Activated CD4-positive, alpha-beta memory T cell treated with anti-CD3 and anti-CD28 coated beads, Interleukin-2, amount 10 ng/mL, durations not matched to agents 7 days and 5 days (primary cell): Measurements from ENCODE around the gene DYNLT2. TPM values are rescaled to one million over a fixed set of nuclear protein-coding genes. Genes with fewer than 3 reads are reported as not detected.
A peak's percentile ranks its signal among the peaks of the same experiment; 100 is the strongest.
"Not testable (repeated sequence)": the region's sequence is repeated elsewhere in the genome, so short reads cannot be mapped to it uniquely, and the experiment has no call there.

Experiments
- CTCF ChIA-PET: fragments of 350-600 bp; sonication (Branson Sonifier 250); formaldehyde crosslinking; loops from one replicate; lab custom pipeline; 2021; ENCODE audit warnings: antibody characterized with exemption, inconsistent platforms; lab: Charles Lee
- POLR2A ChIA-PET: fragments of 350-600 bp; sonication (Branson Sonifier 250); formaldehyde crosslinking; loops from one replicate; lab custom pipeline; 2021; ENCODE audit warnings: antibody characterized with exemption; lab: Charles Lee
- DNase-seq: peaks from one replicate; pipeline ENCODE4 v3.0.0-alpha.2; 2020
- H3K27ac Mint-ChIP-seq: one replicate; pipeline ENCODE4 v1.8.0; 2021; ENCODE audit warnings: mild to moderate bottlenecking, mixed read lengths
- H3K27me3 Mint-ChIP-seq: one replicate; pipeline ENCODE4 v1.8.0; 2021; ENCODE audit warnings: mixed read lengths
- H3K36me3 Mint-ChIP-seq: one replicate; pipeline ENCODE4 v1.8.0; 2021; ENCODE audit warnings: low read depth, mixed read lengths
- H3K4me1 Mint-ChIP-seq: one replicate; pipeline ENCODE4 v1.8.0; 2021; ENCODE audit warnings: mixed read lengths
- H3K4me3 Mint-ChIP-seq: one replicate; pipeline ENCODE4 v1.8.0; 2021; ENCODE audit warnings: mild to moderate bottlenecking, mixed read lengths
- H3K9me3 Mint-ChIP-seq: one replicate; pipeline ENCODE4 v1.8.0; 2021; ENCODE audit warnings: mixed read lengths
- total RNA-seq, 2 experiments: library from RNA; stranded (reverse); gene quantifications; one replicate each; pipeline ENCODE4 v1.2.3, GENCODE V29; 2021

The DYNLT2 gene
- total RNA-seq, 2 experiments from 2014 or later: 1.7 to 2.2 TPM

DNA sequence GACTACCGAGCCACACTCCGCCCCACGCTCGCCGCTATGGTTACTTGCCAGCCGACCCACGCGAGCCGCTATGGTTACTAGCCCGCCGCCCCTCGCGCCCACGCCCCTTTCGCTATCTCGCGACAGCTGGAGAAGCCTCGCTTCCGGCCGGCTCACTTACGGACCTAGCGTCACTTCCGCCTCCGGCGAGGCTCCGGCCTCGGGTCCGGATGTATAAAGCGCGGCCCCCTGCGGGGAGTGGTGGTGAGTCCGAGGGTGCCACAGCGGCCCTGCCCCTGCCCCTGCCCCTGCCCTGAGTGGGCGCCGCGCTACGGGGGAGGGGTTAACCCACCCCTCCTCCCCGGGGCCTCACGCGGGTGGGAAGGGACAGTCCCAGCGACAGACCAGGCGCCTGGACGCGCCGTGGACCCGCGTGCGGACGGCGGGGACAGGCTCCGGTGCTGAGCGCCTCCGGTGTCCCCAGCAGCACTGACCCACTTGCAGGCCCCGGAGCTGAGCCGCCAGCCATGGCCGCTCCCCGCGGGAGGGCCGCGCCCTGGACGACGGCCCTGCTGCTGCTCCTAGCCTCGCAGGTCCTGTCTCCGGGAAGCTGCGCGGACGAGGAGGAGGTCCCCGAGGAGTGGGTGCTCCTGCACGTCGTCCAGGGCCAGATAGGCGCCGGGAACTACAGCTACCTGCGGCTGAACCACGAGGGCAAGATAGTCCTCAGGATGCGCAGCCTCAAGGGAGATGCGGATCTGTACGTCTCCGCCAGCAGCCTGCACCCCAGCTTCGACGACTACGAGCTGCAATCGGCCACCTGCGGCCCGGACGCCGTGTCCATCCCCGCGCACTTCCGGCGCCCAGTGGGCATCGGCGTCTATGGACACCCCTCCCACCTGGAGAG lies 49.2 kb downstream of the DYNLT2 start, which contains the start of the genes C6orf120 and WDR27:
C6orf120 (plus strand) TSS at position 173 of the 886 bp plus-strand sequence; CDS start at position 507, 334 bp downstream.
WDR27 (minus strand) TSS at position 76 of the 886 bp plus-strand sequence. CDS start 13,024 bp downstream, outside the sequence.
- H3K4me1 Mint-ChIP-seq: peaks cover 56% of the 10 kb centered on the region
- CTCF ChIA-PET: interaction anchor here (0.6 to 2.7 kb wide), 8 partner anchors 15 to 882 kb away, joined by 3 to 14 read pairs (median 4); partner anchors contain the start of gene PDCD2
- H3K4me3 Mint-ChIP-seq: peak within 1 kb of the TSS; percentile 89

DNA sequence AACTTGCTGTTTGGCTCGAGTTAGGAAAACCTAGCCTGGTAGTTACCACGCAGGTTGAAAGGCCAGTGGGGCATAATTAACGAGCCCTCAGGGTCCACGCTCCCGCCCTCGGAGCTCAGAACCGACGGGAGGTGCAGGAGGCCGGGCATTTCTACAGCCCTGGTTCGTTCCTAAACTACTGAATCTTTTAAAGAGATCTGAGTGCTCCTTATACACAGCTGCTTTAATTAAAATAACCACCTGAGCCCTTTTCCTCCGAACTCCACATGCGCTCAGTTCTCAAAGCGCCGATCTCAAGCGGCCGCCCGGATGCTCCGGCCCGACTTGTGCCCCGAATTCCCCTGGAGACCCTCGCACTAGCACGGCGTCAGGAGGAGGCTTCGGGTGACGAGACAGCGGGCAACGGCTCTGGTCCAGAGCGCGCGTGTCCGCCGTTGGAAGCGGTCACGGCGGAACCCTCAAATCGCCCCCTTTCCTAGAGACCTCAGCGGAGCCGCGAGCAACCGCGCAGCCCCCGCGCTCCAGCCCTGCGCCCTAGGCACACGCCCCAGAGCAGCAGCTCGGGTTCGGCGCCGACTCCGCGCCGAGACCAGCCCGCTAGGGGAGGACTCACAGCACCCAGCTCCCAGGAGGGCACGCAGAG lies 49.9 kb downstream of the DYNLT2 start:
- Mint-ChIP-seq H3K36me3 (peaks cover 32% of the 10 kb centered on the region), H3K27ac (peak overlapping the region; percentile 71), H3K4me1 (peaks cover 54% of the 10 kb centered on the region), H3K4me3 (peak overlapping the region; percentile 89), H3K27me3 (no peaks in the 10 kb centered on the region), H3K9me3 (no peaks in the 10 kb centered on the region)
- ChIA-PET POLR2A (interaction anchor here (0.8 to 8.7 kb wide), 23 partner anchors 9 to 883 kb away, joined by 3 to 135 read pairs (median 6); partner anchors contain the start of genes DYNLT2, ERMARD, FAM120B and PDCD2), CTCF (interaction anchor here (1.0 to 2.7 kb wide), 7 partner anchors 16 to 883 kb away, joined by 3 to 14 read pairs (median 3); partner anchors contain the start of gene PDCD2)
- no peak for DNase-seq

More for the DNA sequence above, 49.2 kb downstream of the DYNLT2 start, which contains the start of the genes C6orf120 and WDR27:
- POLR2A ChIA-PET: interaction anchor here (0.8 to 8.7 kb wide), 29 partner anchors 9 to 882 kb away, joined by 3 to 135 read pairs (median 5); partner anchors contain the start of genes DYNLT2, ERMARD, FAM120B and PDCD2
- H3K36me3 Mint-ChIP-seq: peaks cover 33% of the 10 kb centered on the region
- DNase-seq: peak; percentile 97
- no peaks in the 10 kb centered on the region for H3K27me3 Mint-ChIP-seq
- H3K27ac Mint-ChIP-seq: peak within 1 kb of the TSS; percentile 86
- H3K9me3 Mint-ChIP-seq: no peaks in the 10 kb centered on the region

DNA sequence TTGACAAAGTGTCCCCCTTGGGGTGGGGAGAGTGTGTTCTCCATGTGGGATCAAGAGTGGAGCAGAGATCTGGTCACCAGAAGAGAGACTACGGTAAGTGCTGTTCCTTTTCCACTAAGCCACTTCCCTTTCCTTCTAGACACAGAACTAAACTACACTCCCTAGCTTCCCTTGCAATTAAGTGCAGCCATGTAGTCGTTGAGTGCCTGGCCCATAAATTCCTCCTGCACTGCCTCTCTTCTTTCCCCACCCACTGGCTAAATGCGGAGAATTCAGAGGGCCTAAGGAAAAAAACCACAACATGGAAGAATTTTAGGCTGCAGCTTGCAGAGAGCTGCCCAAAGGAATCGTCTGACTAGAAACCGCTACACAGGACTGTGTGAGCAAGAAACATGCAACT lies 51.1 kb downstream of the DYNLT2 start:
- no peak overlapping the region for H3K27ac Mint-ChIP-seq

DNA sequence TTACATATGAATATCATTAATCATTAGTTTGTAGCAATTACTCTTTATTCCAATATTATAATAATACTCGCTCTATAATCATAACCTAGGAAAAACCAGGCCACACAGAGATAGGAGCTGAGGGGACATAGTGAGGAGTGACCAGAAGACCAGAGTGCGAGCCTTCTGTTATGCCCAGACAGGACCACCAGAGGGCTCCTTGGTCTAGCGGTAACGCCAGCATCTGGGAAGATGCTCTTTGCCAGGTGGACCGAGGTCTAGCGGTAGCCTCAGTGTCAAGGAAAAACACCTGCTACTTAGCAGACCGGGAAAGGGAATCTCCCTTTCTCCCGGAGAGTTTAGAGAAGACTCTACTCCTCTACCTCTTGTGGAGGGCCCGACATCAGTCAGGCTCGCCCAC lies 54.3 kb downstream of the DYNLT2 start:
- H3K27me3 Mint-ChIP-seq, H3K4me3 Mint-ChIP-seq, H3K9me3 Mint-ChIP-seq, H3K27ac Mint-ChIP-seq, POLR2A ChIA-PET, DNase-seq, CTCF ChIA-PET: not testable (repeated sequence)
- Mint-ChIP-seq H3K36me3 (peaks cover 15% of the 10 kb centered on the region), H3K4me1 (peaks cover 24% of the 10 kb centered on the region)

More for the DNA sequence above, 51.1 kb downstream of the DYNLT2 start:
- ChIA-PET CTCF (interaction anchor here (1.4 to 2.6 kb wide), 2 partner anchors 9 to 89 kb away, joined by 3 to 13 read pairs; no protein-coding TSS in a partner anchor), POLR2A (interaction anchor here (0.9 to 8.7 kb wide), 5 partner anchors 10 to 292 kb away, joined by 3 to 135 read pairs (median 9); partner anchors contain the start of gene PHF10)
- peaks cover 5% of the 10 kb centered on the region for H3K9me3 Mint-ChIP-seq
- no peaks in the 10 kb centered on the region for H3K27me3 Mint-ChIP-seq
- no peak for DNase-seq
- peak overlapping the region; percentile 14 for H3K4me3 Mint-ChIP-seq
- peaks cover 28% of the 10 kb centered on the region for H3K36me3 Mint-ChIP-seq
- H3K4me1 Mint-ChIP-seq: peaks cover 46% of the 10 kb centered on the region

DNA sequence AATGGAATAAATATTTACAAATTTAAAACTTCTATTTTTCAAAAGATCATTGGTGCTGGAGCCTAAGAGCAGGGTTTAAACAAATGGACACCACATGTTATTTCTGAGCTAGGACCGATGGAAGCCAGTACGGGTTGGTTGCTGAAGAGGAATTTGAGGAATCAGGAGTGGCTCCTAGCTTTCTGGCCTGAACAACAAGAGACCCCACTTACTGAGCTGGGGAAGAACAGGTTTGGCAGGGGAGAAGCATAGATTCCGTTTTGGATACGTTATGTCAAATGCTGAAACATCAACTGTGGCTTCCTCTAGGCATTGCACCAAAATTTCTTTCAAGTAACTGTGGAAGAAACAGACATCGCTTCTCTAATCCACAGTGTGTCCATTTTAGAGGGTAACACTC lies 56.2 kb downstream of the DYNLT2 start:
- H3K27ac Mint-ChIP-seq: no peak overlapping the region
- H3K9me3 Mint-ChIP-seq: peaks cover 10% of the 10 kb centered on the region
- H3K36me3 Mint-ChIP-seq: peaks cover 20% of the 10 kb centered on the region
- DNase-seq: no peak
- no peak overlapping the region for H3K4me3 Mint-ChIP-seq
- peaks cover 16% of the 10 kb centered on the region for H3K4me1 Mint-ChIP-seq
- no peaks in the 10 kb centered on the region for H3K27me3 Mint-ChIP-seq
- ChIA-PET POLR2A (no interaction called here), CTCF (interaction anchor here (0.9 kb wide), 1 partner anchor 14 kb away, joined by 3 read pairs; no protein-coding TSS in a partner anchor)

DNA sequence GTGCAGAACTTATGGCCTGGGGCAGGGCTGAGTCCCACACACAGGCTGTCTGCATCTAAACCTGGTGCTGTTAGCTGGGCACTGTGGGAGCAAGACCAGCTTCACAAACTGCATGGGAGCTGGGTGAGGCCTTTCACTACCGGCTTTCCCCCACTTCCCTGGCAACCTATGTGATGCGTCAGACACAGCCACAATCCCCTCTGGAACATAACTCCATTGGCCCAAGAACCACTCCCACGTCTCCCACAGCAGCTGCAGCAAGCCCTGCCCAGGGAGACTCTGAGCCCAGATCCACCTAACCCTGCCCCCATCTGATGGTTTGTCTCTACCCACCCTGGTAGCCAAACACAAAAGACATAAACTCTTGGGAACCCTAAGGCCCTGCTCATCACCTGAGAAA lies 58.9 kb downstream of the DYNLT2 start:
- H3K9me3 Mint-ChIP-seq: peaks cover 14% of the 10 kb centered on the region

DNA sequence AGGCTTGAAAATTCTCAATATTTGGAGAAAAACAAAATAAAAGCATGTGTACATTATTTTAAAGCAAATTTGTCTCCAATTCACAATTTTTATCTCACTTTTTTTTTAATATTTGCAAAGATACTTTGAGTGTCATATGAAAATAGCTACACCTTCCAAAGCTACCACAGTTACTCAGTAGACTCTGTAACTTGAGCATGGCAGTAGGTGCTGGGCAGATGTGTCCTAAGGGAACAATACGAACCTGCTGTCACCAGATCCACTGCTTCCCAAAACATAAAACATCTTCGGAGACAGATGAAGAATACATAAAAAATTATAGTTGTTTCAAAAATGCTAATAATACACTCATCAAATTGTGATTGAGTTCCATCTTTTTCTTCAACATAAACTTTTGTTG lies 60.1 kb downstream of the DYNLT2 start:
- Mint-ChIP-seq H3K9me3 (peaks cover 17% of the 10 kb centered on the region), H3K4me1 (peaks cover 2% of the 10 kb centered on the region), H3K27ac (no peak overlapping the region), H3K36me3 (peaks cover 38% of the 10 kb centered on the region), H3K27me3 (no peaks in the 10 kb centered on the region), H3K4me3 (no peak overlapping the region)
- ChIA-PET POLR2A (no interaction called here), CTCF (no interaction called here)
- no peak for DNase-seq

More for the DNA sequence above, 58.9 kb downstream of the DYNLT2 start:
- peaks cover 2% of the 10 kb centered on the region for H3K4me1 Mint-ChIP-seq
- no peak overlapping the region for H3K27ac Mint-ChIP-seq
- no peaks in the 10 kb centered on the region for H3K27me3 Mint-ChIP-seq
- ChIA-PET CTCF (no interaction called here), POLR2A (interaction anchor here (1.3 to 1.8 kb wide), 2 partner anchors 9 to 30 kb away, joined by 4 to 7 read pairs; partner anchors contain the start of genes C6orf120 and WDR27)
- H3K4me3 Mint-ChIP-seq: no peak overlapping the region
- no peak for DNase-seq
- peaks cover 30% of the 10 kb centered on the region for H3K36me3 Mint-ChIP-seq

Other genes with a start within 250 kb of the DYNLT2 start
- gene WDR27, start 49.5 kb downstream of the DYNLT2 start, total RNA-seq: 10 to 100 TPM; 24.9 to 25.2 TPM
- gene C6orf120, start 49.4 kb downstream of the DYNLT2 start, total RNA-seq: 10 to 100 TPM; 19.2 to 19.6 TPM
- gene PHF10, start 27.1 kb downstream of the DYNLT2 start, total RNA-seq: 10 to 100 TPM; 59.9 to 63.6 TPM
- 10 to 100 TPM; 29.3 to 30.7 TPM for gene ERMARD, start 50 bp upstream of the DYNLT2 start, total RNA-seq